ENCODE results near the gene NDUFB10.
"Not testable (repeated sequence)": the region's sequence is repeated elsewhere in the genome, so short reads cannot be mapped to it uniquely, and the experiment has no call there.

GRCh38 chr16:1939833-1940232, 19.5 kb upstream of the NDUFB10 start:
- not testable (repeated sequence) for TF ChIP-seq SP1 (IDR thresholded peaks at IDR 0.05); FOXK2 (IDR thresholded peaks at IDR 0.05); BHLHE40 (IDR thresholded peaks at IDR 0.05; ENCODE audit: borderline replicate concordance); ZNF384 (IDR thresholded peaks at IDR 0.05); HDGF (IDR thresholded peaks at IDR 0.05; ENCODE audit: borderline replicate concordance); PKNOX1 (IDR thresholded peaks at IDR 0.05); SUZ12 (IDR thresholded peaks at IDR 0.05); NFRKB (IDR thresholded peaks at IDR 0.05); ELF4 (IDR thresholded peaks at IDR 0.05)

All from HEK293T (cell line).